GM12874 (cell line): Measurements from ENCODE around the gene LGR5.

ENCODE experiments used
- TF ChIP-seq, protein P1 (sequence below): IDR thresholded peaks from 2 replicates; pipeline ENCODE4 v1.5.1; 2011; ENCODE audit warnings: low read depth, mild to moderate bottlenecking, control low read depth, low read length, moderate library complexity; ENCODE audit not compliant: insufficient read depth

LGR5 gene

DNA sequence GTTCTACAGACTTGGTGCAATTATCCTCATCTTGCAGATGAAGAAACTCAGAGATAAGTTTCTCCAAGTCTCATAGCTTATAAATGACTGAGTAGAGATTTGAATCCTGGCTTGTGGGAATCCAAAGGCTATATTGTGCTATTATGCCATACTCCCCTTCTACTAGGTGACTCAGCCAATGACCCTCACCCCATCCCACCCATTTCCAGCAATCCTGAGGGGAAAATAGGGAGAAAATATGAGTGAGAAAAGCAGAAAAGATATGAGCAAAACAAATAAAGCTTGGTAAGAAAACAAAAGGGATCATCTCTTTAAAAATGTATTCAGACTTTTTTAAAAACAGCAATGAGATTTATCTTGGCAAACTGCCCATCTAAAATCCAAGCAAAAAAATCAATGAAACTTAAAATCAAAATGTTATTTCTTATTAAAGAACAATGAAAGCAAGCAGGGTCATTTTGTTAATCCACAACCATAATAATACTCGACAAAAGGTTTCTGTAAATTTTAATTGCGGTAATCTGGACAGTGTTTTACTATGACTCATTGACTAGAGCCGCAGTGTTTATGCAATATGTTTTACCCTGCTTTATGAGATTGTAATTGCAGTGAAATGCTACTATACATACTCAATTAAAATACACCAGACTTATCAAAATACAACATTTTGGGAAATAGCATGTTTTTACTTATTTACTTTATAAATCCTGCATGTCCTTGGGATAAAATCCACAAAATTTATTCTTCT, 13.1 kb upstream of the LGR5 start:
- TF ChIP-seq, protein P1, sequence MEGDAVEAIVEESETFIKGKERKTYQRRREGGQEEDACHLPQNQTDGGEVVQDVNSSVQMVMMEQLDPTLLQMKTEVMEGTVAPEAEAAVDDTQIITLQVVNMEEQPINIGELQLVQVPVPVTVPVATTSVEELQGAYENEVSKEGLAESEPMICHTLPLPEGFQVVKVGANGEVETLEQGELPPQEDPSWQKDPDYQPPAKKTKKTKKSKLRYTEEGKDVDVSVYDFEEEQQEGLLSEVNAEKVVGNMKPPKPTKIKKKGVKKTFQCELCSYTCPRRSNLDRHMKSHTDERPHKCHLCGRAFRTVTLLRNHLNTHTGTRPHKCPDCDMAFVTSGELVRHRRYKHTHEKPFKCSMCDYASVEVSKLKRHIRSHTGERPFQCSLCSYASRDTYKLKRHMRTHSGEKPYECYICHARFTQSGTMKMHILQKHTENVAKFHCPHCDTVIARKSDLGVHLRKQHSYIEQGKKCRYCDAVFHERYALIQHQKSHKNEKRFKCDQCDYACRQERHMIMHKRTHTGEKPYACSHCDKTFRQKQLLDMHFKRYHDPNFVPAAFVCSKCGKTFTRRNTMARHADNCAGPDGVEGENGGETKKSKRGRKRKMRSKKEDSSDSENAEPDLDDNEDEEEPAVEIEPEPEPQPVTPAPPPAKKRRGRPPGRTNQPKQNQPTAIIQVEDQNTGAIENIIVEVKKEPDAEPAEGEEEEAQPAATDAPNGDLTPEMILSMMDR, result no peak

DNA sequence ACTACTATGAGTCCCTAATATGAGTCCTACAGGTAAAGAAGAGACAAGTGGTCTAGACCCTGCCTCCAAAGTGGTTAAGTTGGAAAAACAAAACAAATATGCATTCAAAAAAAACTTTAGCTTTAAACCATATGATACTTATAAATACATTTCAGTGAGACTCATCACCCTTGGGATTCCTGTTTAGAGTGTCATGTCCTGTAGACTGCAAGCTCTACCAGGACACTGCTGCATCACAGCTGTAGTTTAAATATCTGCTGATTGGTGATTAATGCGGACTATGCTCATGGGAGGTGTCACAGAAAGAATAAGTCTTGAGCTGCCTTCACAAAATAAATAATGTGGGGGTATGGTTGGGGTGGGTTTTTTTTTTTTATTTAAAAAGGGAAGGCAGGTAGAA, 8.8 kb upstream of the LGR5 start:
- TF ChIP-seq, protein P1, result no peak

DNA sequence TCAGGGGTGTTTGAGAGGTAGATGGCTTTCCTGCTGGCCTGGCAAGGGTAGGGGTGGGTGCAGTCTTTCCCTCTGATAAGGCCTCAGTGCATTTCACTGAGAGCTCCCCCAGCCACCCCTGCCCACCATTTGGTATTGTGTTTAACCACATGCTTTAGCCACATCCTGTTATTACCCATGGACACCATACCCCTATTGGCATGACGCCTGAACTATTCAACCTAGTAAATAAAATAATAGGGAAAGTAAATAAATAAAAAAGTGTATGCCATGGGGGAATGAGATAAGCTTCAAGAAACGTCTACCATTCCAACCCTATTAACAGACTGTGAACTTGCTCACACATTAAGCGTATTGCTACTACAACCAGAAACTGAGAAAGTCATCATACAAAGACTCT, 7.6 kb upstream of the LGR5 start:
- TF ChIP-seq, protein P1, result no peak

DNA sequence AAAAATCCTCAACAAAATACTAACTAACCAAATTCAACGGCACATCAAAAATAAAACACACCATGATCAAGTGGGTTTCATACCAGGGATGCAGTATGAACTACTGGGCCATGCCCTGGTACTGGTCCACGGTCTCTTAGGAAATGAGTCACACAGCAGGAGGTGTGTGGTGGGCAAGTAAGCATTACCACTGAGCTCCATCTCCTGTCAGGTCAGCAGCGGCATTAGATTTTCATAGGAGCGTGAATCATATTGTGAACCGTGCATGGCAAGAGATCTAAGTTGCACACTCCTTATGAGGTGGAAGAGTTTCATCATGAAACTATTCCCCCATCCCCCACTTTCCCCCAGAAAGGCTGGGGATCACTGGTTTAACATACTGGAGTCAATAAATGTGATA, 6.7 kb upstream of the LGR5 start:
- TF ChIP-seq, protein P1, result no peak

DNA sequence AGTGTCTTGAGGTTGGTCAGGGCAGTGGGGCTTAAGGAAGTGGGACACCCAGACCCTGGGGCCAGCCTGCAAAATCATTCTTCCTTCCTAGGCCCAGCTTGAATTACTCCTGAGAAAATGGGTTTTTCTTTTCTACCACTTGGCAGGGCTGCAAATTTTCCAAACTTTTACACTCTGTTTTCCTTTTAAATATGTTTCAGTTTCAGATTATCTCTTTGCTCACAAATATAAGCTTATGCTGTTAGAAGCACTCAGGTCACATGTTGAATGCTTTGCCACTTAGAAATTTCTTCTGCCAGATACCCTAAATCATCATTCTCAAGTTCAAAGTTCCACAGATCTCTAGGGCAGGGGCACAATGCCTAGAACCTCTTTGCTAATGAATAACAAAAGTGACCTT, 2.9 kb upstream of the LGR5 start:
- TF ChIP-seq, protein P1, result no peak

DNA sequence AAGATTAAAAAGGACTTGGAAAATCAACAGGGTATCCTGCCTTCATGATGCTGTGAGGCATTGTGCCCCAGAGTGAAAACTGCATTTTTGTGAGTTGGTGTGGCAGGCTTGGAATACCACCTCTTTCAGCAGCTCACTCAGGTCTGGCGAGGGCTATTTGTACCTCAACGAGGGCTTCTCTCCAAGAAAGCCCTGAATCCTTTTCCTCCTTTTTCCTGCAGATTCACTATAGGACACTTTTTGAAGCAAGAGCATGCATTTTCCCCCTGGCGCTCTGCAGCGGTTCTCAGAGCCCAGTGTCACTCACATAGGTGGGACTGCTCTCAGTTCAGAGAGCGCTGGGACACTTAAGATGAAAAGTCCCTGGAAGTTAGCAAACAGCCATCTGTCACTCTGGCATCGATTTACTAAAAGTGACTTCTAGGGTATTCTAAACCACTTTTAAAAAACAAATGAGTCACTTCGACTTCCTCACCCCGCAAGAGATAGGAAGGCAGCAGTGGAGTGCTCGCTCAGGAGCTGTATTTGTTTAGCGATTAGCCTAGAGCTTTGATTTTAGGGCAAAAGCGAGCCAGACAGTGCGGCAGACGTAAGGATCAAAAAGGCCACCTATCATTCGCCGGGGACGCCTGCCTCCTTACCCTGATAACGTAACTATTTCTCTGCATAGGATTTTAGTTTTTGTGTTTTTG, 782 bp upstream of the LGR5 start:
- TF ChIP-seq, protein P1, result no peak

DNA sequence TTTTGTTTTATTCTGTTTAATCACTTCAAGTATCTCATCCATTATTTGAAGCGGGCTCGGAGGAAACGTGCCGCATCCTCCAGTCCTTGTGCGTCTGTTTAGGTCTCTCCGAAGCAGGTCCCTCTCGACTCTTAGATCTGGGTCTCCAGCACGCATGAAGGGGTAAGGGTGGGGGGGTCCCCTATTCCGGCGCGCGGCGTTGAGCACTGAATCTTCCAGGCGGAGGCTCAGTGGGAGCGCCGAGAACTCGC, 311 bp upstream of the LGR5 start:
- TF ChIP-seq, protein P1, result no peak
